Placental pericyte (primary cell): ENCODE data around the gene GPR68. TPM values are rescaled to one million over a fixed set of nuclear protein-coding genes. Genes with fewer than 3 reads are reported as not detected.

ENCODE experiments used
- total RNA-seq: library from RNA; depleted of rRNA; stranded (reverse); fragments of >200 nt; gene quantifications from 2 replicates; pipeline ENCODE4 v1.2.3, GENCODE V29; 2012

The GPR68 gene, protein sequence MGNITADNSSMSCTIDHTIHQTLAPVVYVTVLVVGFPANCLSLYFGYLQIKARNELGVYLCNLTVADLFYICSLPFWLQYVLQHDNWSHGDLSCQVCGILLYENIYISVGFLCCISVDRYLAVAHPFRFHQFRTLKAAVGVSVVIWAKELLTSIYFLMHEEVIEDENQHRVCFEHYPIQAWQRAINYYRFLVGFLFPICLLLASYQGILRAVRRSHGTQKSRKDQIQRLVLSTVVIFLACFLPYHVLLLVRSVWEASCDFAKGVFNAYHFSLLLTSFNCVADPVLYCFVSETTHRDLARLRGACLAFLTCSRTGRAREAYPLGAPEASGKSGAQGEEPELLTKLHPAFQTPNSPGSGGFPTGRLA
- 6.1 and 26.9 TPM in 2 replicates for total RNA-seq

DNA sequence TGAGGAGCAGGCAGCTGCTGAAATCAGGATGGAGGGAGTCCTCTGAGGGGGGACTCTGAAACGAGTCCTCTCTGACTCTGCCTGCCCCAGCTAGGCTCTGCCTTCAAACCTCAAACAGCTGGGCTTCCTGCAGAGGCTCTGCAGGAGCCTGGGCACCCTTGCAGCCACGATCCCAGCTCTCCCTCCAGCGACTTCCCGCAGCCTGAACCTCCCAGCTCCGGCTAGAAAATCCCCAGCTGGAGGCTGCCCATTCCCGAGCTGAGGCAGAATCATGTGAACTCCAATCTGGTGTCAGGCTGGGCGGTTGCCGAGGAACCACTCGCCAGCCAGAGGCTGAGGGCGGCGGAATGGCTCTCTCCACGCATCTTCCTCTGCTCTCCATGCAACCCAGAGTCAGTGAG lies at the start of gene GPR68:
TSS of gene GPR68 (minus strand) at position 204 of the 401 bp plus-strand sequence. CDS start 9,654 bp downstream, outside the sequence.

Other genes starting within 250 kb of the GPR68 start
- gene RPS6KA5, start 184.1 kb downstream of the GPR68 start, total RNA-seq, result 0.44 and 1.0 TPM in 2 replicates
- gene DGLUCY, start 130.6 kb downstream of the GPR68 start, total RNA-seq, result 33.3 and 38.2 TPM in 2 replicates
- gene CCDC88C, start 173.1 kb upstream of the GPR68 start, total RNA-seq, result 0.72 TPM in 1 of 2 replicates, not detected in the other